AG09319 (cell line): ENCODE measurements around the gene BRINP1.

Experiments used
- DNase-seq: peaks from one replicate; pipeline ENCODE4 v3.0.0-alpha.2; 2010; ENCODE audit warnings: low read depth; ENCODE audit errors: extremely low read depth
- TF ChIP-seq, protein P1 (sequence below): IDR thresholded peaks from 2 replicates; pipeline ENCODE4 v1.5.1; 2011; ENCODE audit warnings: low read depth, mild to moderate bottlenecking, inconsistent platforms, low read length, moderate library complexity

BRINP1 gene

DNA sequence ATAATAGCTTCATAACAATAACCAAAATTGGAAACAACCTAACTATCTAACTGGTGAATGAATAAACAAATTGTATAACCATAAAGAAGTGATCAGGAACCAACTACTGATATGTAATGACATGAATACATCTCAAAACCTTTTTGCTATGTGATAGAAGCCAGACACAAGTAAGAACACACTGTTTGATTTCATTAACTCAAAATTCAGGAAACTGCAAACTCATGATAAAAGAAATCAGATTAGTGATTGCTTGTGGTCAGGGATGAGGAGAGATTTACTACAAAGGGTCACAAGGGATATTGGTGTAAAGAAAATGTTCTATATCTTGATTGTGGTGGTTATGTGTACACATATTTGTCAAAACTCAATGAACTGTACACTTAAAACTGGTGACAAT, 22.6 kb upstream of the BRINP1 start:
- no peak for DNase-seq
- TF ChIP-seq, protein P1, sequence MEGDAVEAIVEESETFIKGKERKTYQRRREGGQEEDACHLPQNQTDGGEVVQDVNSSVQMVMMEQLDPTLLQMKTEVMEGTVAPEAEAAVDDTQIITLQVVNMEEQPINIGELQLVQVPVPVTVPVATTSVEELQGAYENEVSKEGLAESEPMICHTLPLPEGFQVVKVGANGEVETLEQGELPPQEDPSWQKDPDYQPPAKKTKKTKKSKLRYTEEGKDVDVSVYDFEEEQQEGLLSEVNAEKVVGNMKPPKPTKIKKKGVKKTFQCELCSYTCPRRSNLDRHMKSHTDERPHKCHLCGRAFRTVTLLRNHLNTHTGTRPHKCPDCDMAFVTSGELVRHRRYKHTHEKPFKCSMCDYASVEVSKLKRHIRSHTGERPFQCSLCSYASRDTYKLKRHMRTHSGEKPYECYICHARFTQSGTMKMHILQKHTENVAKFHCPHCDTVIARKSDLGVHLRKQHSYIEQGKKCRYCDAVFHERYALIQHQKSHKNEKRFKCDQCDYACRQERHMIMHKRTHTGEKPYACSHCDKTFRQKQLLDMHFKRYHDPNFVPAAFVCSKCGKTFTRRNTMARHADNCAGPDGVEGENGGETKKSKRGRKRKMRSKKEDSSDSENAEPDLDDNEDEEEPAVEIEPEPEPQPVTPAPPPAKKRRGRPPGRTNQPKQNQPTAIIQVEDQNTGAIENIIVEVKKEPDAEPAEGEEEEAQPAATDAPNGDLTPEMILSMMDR, result no peak

GRCh38 chr9:119375892-119376291, 6.7 kb upstream of the BRINP1 start:
- TF ChIP-seq, protein P1, result peak; percentile 18
- no peak for DNase-seq

DNA sequence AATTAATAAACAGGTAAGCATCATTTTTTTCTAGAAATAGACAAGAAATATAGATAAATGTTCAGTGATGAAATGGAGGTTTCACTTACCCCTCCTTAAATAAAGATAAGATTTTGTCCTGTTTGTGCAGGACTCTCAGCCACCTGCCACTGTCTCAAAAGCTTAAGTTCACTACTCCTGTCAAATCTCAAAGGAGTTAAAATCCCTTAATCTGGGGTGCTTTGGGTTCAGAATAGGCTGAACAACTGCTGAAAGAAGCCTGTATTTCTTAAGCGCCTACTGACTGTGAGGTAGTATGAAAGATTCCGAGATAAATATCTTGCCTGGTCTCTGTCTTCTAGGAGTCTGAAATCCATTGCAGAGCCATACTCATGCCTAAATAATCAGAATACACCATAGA, 3.7 kb upstream of the BRINP1 start:
- DNase-seq, result no peak
- TF ChIP-seq, protein P1, result no peak

GRCh38 chr9:119370816-119371215, 1.6 kb upstream of the BRINP1 start:
- no peak for DNase-seq
- TF ChIP-seq, protein P1, result no peak

DNA sequence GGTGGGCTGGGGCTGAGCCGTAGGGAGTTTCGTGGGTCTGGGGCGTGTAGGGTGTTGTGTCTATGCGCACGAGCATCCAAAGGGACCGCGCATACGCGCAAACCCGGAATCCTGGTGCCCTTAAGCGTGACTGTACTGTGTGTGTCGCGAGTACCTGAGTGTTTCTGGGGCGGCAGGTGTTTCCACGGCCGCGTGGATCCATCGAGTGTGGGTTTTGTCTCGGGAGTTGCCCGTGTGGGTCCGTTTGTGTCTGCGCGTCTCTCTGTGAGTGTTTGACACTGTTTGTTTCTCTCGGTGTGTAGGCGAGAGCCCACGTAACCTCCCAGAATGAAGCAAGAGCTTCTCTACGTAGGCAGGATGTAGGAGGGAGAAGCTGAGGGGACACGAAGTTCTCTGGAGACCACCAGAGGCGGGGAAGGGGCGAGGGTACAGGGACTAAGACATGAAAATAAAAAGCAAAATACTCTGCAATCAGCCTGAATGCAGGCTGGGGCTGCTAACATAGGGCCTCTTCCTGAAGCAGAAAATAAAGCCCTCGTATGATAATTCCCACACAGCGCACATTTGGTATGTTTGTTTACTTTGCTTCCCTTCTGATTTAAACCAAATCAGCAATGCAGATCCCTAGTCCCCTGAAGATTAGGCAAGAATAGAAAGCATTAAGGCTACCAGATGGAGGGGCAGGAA, 588 bp upstream of the BRINP1 start:
- TF ChIP-seq, protein P1, result no peak
- no peak for DNase-seq

DNA sequence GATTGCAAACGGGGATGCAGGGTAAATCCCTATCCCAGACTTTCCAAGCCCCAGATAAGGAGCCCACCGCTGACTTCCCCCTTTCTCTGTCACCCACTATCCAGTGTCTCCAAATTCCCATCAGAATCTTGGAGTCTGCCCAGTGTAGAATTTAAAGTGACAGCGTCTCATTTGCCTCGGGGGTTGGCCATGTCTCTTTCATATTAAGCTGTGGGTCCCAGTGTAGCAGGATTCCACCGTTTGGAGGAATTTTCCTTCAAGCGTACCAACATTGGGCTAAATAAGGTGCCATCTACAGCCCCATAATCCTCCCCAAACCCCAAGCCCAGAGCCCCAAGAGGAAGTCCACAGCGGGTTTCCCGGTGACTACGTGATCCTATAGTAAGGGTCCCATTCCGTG, 1.1 kb downstream of the BRINP1 start:
- DNase-seq, result no peak
- TF ChIP-seq, protein P1, result no peak

- TF ChIP-seq, protein P1, result no peak
Measured at GRCh38 chr9:119367683-119368075, 1.6 kb downstream of the BRINP1 start.

More at GRCh38 chr9:119367683-119368075, 1.6 kb downstream of the BRINP1 start:
- DNase-seq, result no peak
